H9 (cell line): ENCODE results near the gene CDC14A. TPM values are rescaled to one million over a fixed set of nuclear protein-coding genes. Genes with fewer than 3 reads are reported as not detected.

Source experiments
- DNase-seq: peaks from one replicate; pipeline ENCODE4 v3.0.0-alpha.2; 2017
- H2AFZ ChIP-seq: one replicate; pipeline ENCODE4 v1.6.1; 2013; ENCODE audit warnings: mild to moderate bottlenecking, low read length, control low read depth, moderate library complexity
- H2AK5ac ChIP-seq: 2 replicates; pipeline ENCODE4 v1.6.1; 2013; ENCODE audit warnings: low read length, control low read depth, mixed read lengths; ENCODE audit not compliant: insufficient read length
- H2BK120ac ChIP-seq: one replicate; pipeline ENCODE4 v1.6.1; 2013; ENCODE audit warnings: low read depth, mild to moderate bottlenecking, low read length, control low read depth, inconsistent platforms; ENCODE audit not compliant: poor library complexity, severe bottlenecking
- H2BK12ac ChIP-seq: 2 replicates; pipeline ENCODE4 v1.6.1; 2013; ENCODE audit warnings: low read length, control low read depth, mixed read lengths, low read depth; ENCODE audit not compliant: insufficient read length
- H2BK15ac ChIP-seq: 2 replicates; pipeline ENCODE4 v1.6.1; 2013; ENCODE audit warnings: low read depth, low read length, control low read depth
- H2BK20ac ChIP-seq: one replicate; pipeline ENCODE4 v1.6.1; 2013; ENCODE audit warnings: low read depth, mild to moderate bottlenecking, low read length, control low read depth, inconsistent platforms; ENCODE audit not compliant: poor library complexity, severe bottlenecking
- H2BK5ac ChIP-seq: 2 replicates; pipeline ENCODE4 v1.6.1; 2013; ENCODE audit warnings: low read length, control low read depth, mixed read lengths; ENCODE audit not compliant: insufficient read length
- H3K14ac ChIP-seq: 2 replicates; pipeline ENCODE4 v1.6.1; 2013; ENCODE audit warnings: low read length, control low read depth; ENCODE audit not compliant: insufficient read depth
- H3K18ac ChIP-seq: 2 replicates; pipeline ENCODE4 v1.6.1; 2013; ENCODE audit warnings: low read depth, mild to moderate bottlenecking, mixed read lengths, low read length, control low read depth; ENCODE audit not compliant: insufficient read length
- H3K23ac ChIP-seq: 2 replicates; pipeline ENCODE4 v1.6.1; 2013; ENCODE audit warnings: low read length, control low read depth, mixed read lengths, low read depth; ENCODE audit not compliant: insufficient read length
- H3K23me2 ChIP-seq: 2 replicates; pipeline ENCODE4 v1.6.1; 2013; ENCODE audit warnings: low read depth, mild to moderate bottlenecking, mixed read lengths, low read length, control low read depth; ENCODE audit not compliant: insufficient read length, poor library complexity, severe bottlenecking
- H3K27ac ChIP-seq: 2 replicates; pipeline ENCODE4 v1.5.1; 2013; ENCODE audit warnings: low read length, control low read depth, mixed read lengths, low read depth; ENCODE audit not compliant: insufficient read length
- H3K27me3 ChIP-seq: 2 replicates; pipeline ENCODE4 v1.6.1; 2013; ENCODE audit warnings: low read length, control low read depth, inconsistent platforms; ENCODE audit not compliant: insufficient read depth
- H3K4ac ChIP-seq: 2 replicates; pipeline ENCODE4 v1.6.1; 2013; ENCODE audit warnings: low read depth, mild to moderate bottlenecking, control low read depth, inconsistent platforms, low read length, moderate library complexity
- H3K4me1 ChIP-seq: 2 replicates; pipeline ENCODE4 v1.6.1; 2013; ENCODE audit warnings: low read length, control low read depth, inconsistent platforms; ENCODE audit not compliant: insufficient read depth
- H3K4me2 ChIP-seq: 2 replicates; pipeline ENCODE4 v1.6.1; 2013; ENCODE audit warnings: low read length, control low read depth, mixed read lengths; ENCODE audit not compliant: insufficient read length, insufficient read depth
- H3K56ac ChIP-seq: 2 replicates; pipeline ENCODE4 v1.6.1; 2013; ENCODE audit warnings: low read depth, mild to moderate bottlenecking, mixed read lengths, low read length, control low read depth; ENCODE audit not compliant: insufficient read length
- H3K79me1 ChIP-seq: 2 replicates; pipeline ENCODE4 v1.6.1; 2013; ENCODE audit warnings: low read depth, mild to moderate bottlenecking, moderate library complexity, low read length, control low read depth, inconsistent platforms; ENCODE audit not compliant: insufficient read depth, poor library complexity, severe bottlenecking
- H3K79me2 ChIP-seq: 2 replicates; pipeline ENCODE4 v1.6.1; 2013; ENCODE audit warnings: low read length, control low read depth, inconsistent platforms; ENCODE audit not compliant: insufficient read depth
- H3K9ac ChIP-seq: 2 replicates; pipeline ENCODE4 v1.6.1; 2013; ENCODE audit warnings: low read length, control low read depth, mixed read lengths; ENCODE audit not compliant: insufficient read length; ENCODE audit errors: extremely low read depth
- H3K9me3 ChIP-seq: one replicate; pipeline ENCODE4 v1.6.1; 2013; ENCODE audit warnings: low read depth, low read length, inconsistent platforms; ENCODE audit not compliant: control insufficient read depth
- H3T11ph ChIP-seq: one replicate; pipeline ENCODE4 v1.6.1; 2013; ENCODE audit warnings: mild to moderate bottlenecking, low read length, control low read depth, inconsistent platforms
- H4K20me1 ChIP-seq: one replicate; pipeline ENCODE4 v1.6.1; 2013; ENCODE audit not compliant: control insufficient read depth, insufficient read length, insufficient read depth
- H4K5ac ChIP-seq: 2 replicates; pipeline ENCODE4 v1.6.1; 2013; ENCODE audit warnings: low read depth, mild to moderate bottlenecking, mixed read lengths, low read length, control low read depth; ENCODE audit not compliant: insufficient read length
- H4K8ac ChIP-seq: replicated peaks from 2 replicates; pipeline ENCODE4 v1.6.1; 2013; ENCODE audit warnings: low read length, control low read depth, mixed read lengths, low read depth; ENCODE audit not compliant: insufficient read length
- H4K91ac ChIP-seq: 2 replicates; pipeline ENCODE4 v1.6.1; 2013; ENCODE audit warnings: low read depth, mild to moderate bottlenecking, moderate library complexity, mixed read lengths, low read length, control low read depth; ENCODE audit not compliant: insufficient read length
- H3K27ac Mint-ChIP-seq, 3 experiments: 2 replicates in 2 of 3; 3 replicates in 1 of 3; pipeline ENCODE4 v1.8.0; 2020 to 2021; ENCODE audit warnings: mixed read lengths in 3 of 3, mild to moderate bottlenecking in 1 of 3, moderate library complexity in 1 of 3
- H3K27me3 Mint-ChIP-seq: 2 replicates; pipeline ENCODE4 v1.8.0; 2021; ENCODE audit warnings: low read depth, mild to moderate bottlenecking, moderate library complexity, mixed read lengths
- H3K36me3 Mint-ChIP-seq, 3 experiments: 2 replicates in 2 of 3; 3 replicates in 1 of 3; pipeline ENCODE4 v1.8.0; 2020 to 2021; ENCODE audit warnings: low read depth in 3 of 3, mixed read lengths in 3 of 3; ENCODE audit not compliant: insufficient read depth in 1 of 3
- H3K4me1 Mint-ChIP-seq, 2 experiments: 2 replicates each; pipeline ENCODE4 v1.8.0; 2020; ENCODE audit warnings: mixed read lengths in 2 of 2
- H3K4me3 Mint-ChIP-seq, 2 experiments: 2 replicates in 1 of 2; 3 replicates in 1 of 2; pipeline ENCODE4 v1.8.0; 2020 to 2021; ENCODE audit warnings: mild to moderate bottlenecking in 2 of 2, mixed read lengths in 2 of 2, moderate library complexity in 1 of 2
- H3K9me3 Mint-ChIP-seq, 2 experiments: 2 replicates in 1 of 2; 3 replicates in 1 of 2; pipeline ENCODE4 v1.8.0; 2020; ENCODE audit warnings: mild to moderate bottlenecking in 2 of 2, mixed read lengths in 2 of 2, moderate library complexity in 1 of 2
- CTCF ChIP-seq: fragments of 200-600 bp; sonication (generic); conservative IDR thresholded peaks from 3 replicates; pipeline ENCODE4 v1.8.0; 2021; ENCODE audit warnings: antibody characterized with exemption, mild to moderate bottlenecking
- WGBS: extraction: QIAGEN DNeasy Blood & Tissue Kit; methylation state at CpG from one replicate; pipeline ENCODE4 v1.1.7; 2013; ENCODE audit warnings: missing lambda C conversion rate, low lambda C conversion rate, mixed read lengths; ENCODE audit not compliant: insufficient read length; ENCODE audit errors: extremely low coverage; 5-methylcytosine and 5-hydroxymethylcytosine counted together
- total RNA-seq: library from RNA; stranded (reverse); gene quantifications from 2 replicates; pipeline ENCODE4 v1.2.1, GENCODE V29; 2021

CDC14A gene
- total RNA-seq, 1 experiment from 2014 or later: 8.9 TPM

- no peak for DNase-seq
- Histone ChIP-seq H3K9ac (no peak overlapping the region), H4K8ac (no peak overlapping the region), H2BK5ac (no peak overlapping the region), H3K27ac (no peak overlapping the region), H3K23ac (no peak overlapping the region), H3K79me1 (no peaks in the 10 kb centered on the region), H4K91ac (no peak overlapping the region), H2AK5ac (no peak overlapping the region), H3K9me3 (no peaks in the 10 kb centered on the region), H2BK15ac (no peak overlapping the region), H3K14ac (no peak overlapping the region), H3K79me2 (no peaks in the 10 kb centered on the region), H4K20me1 (no peaks in the 10 kb centered on the region), H3K4me1 (peaks cover 9% of the 10 kb centered on the region), H2BK12ac (no peak overlapping the region), H3T11ph (no peak overlapping the region), H3K56ac (no peak overlapping the region), H2BK20ac (no peak overlapping the region), H3K4ac (no peak overlapping the region), H3K18ac (no peak overlapping the region), H2BK120ac (no peak overlapping the region), H4K5ac (no peak overlapping the region), H3K4me2 (no peak overlapping the region), H3K23me2 (no peaks in the 10 kb centered on the region), H2AFZ (no peak overlapping the region), H3K27me3 (no peaks in the 10 kb centered on the region; the same call in 1 of the 2 replicates)
- Mint-ChIP-seq H3K27me3 (no peaks in the 10 kb centered on the region; the same call in 1 of the 2 replicates), H3K36me3 (peaks cover 0 to 2% (median 0%) of the 10 kb centered on the region in 3 experiments; a peak in 2 of 7 replicates), H3K27ac (no peak overlapping the region), H3K9me3 (no peaks in the 10 kb centered on the region), H3K4me3 (no peak overlapping the region), H3K4me1 (peaks cover 31 to 38% of the 10 kb centered on the region in 2 experiments)
- no peak for TF ChIP-seq CTCF
- no CpG with 5 or more reads among the region's 2 CpGs for WGBS
Observed at GRCh38 chr1:100457683-100458082, 105.4 kb downstream of the CDC14A start.
